ENCODE data around the gene TENM4.

TENM4 gene

GRCh38 chr11:79294845-79295731 lies 145.7 kb downstream of the TENM4 start:
- no peaks in the 10 kb centered on the region for H3K4me1 ChIP-seq (ENCODE audit: control insufficient read depth, low read length)
- H3K4me2 ChIP-seq (ENCODE audit: low read length) = no peak overlapping the region
- H4K20me1 ChIP-seq (ENCODE audit: control insufficient read depth, insufficient read depth, low read depth, low read length) = no peaks in the 10 kb centered on the region
- no peaks in the 10 kb centered on the region for H3F3A ChIP-seq (ENCODE audit: control insufficient read depth, insufficient read depth)
- no peak overlapping the region for H3K4me3 ChIP-seq (ENCODE audit: low read length)
- no peaks in the 10 kb centered on the region for H3K9me2 ChIP-seq (replicated peaks; ENCODE audit: control insufficient read depth, low read length)
- no peaks in the 10 kb centered on the region for H3K9me3 ChIP-seq (ENCODE audit: control insufficient read depth, insufficient read depth, low read length)
- TF ChIP-seq CTCF (IDR thresholded peaks at IDR 0.05; ENCODE audit: low read depth, low read length, poor library complexity, severe bottlenecking) (no peak), EZH2phosphoT487 (IDR thresholded peaks at IDR 0.05; ENCODE audit: borderline replicate concordance, low read length) (no peak)
- H3K79me2 ChIP-seq (ENCODE audit: control insufficient read depth, low read length) = no peaks in the 10 kb centered on the region
- no peaks in the 10 kb centered on the region for H3K36me3 ChIP-seq (ENCODE audit: control insufficient read depth, low read length)
- H3K27me3 ChIP-seq (ENCODE audit: control insufficient read depth, low read length) = no peaks in the 10 kb centered on the region
- no peak overlapping the region for H3K27ac ChIP-seq (ENCODE audit: low read depth, low read length)

- H3K9me3 ChIP-seq (ENCODE audit: control insufficient read depth, insufficient read depth, low read length) = no peaks in the 10 kb centered on the region
- H4K20me1 ChIP-seq (ENCODE audit: control insufficient read depth, insufficient read depth, low read depth, low read length) = no peaks in the 10 kb centered on the region
Observed at GRCh38 chr11:79291948-79292347, 148.9 kb downstream of the TENM4 start.

DNA sequence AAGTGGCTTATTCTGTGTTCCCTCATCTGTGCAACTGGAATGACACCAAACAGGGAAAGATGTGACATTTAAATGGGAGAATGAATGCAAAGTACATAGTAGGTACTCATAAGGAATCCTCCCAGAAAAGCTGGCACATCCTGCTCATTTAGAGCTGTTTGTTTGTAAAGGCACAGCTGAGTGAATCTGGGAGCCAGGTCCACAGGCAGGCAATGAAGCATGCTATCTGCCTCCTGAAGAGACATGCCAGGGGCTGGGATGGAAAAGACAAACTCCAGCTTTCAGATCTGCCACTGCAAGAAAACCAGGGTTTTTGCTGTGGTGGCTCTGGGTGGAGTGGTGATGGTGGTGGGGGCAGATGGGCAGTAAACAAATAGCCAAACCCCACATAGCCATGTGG lies 150.1 kb downstream of the TENM4 start:
- Histone ChIP-seq H3K9me2 (replicated peaks; ENCODE audit: control insufficient read depth, low read length) (no peaks in the 10 kb centered on the region), H3K27me3 (ENCODE audit: control insufficient read depth, low read length) (no peaks in the 10 kb centered on the region), H3K27ac (ENCODE audit: low read depth, low read length) (no peak overlapping the region), H4K20me1 (ENCODE audit: control insufficient read depth, insufficient read depth, low read depth, low read length) (no peaks in the 10 kb centered on the region), H3K4me2 (ENCODE audit: low read length) (no peak overlapping the region), H3K79me2 (ENCODE audit: control insufficient read depth, low read length) (no peaks in the 10 kb centered on the region), H3F3A (ENCODE audit: control insufficient read depth, insufficient read depth) (no peaks in the 10 kb centered on the region), H3K4me1 (ENCODE audit: control insufficient read depth, low read length) (no peaks in the 10 kb centered on the region), H3K9me3 (ENCODE audit: control insufficient read depth, insufficient read depth, low read length) (no peaks in the 10 kb centered on the region), H3K4me3 (ENCODE audit: low read length) (no peak overlapping the region), H3K36me3 (ENCODE audit: control insufficient read depth, low read length) (no peaks in the 10 kb centered on the region)
- TF ChIP-seq CTCF (IDR thresholded peaks at IDR 0.05; ENCODE audit: low read depth, low read length, poor library complexity, severe bottlenecking) (no peak), EZH2phosphoT487 (IDR thresholded peaks at IDR 0.05; ENCODE audit: borderline replicate concordance, low read length) (no peak)

More at GRCh38 chr11:79291948-79292347, 148.9 kb downstream of the TENM4 start:
- H3K36me3 ChIP-seq (ENCODE audit: control insufficient read depth, low read length) = no peaks in the 10 kb centered on the region
- no peaks in the 10 kb centered on the region for H3K9me2 ChIP-seq (replicated peaks; ENCODE audit: control insufficient read depth, low read length)
- H3K4me1 ChIP-seq (ENCODE audit: control insufficient read depth, low read length) = no peaks in the 10 kb centered on the region
- no peaks in the 10 kb centered on the region for H3F3A ChIP-seq (ENCODE audit: control insufficient read depth, insufficient read depth)
- H3K27me3 ChIP-seq (ENCODE audit: control insufficient read depth, low read length) = no peaks in the 10 kb centered on the region
- H3K4me2 ChIP-seq (ENCODE audit: low read length) = no peak overlapping the region
- TF ChIP-seq CTCF (IDR thresholded peaks at IDR 0.05; ENCODE audit: low read depth, low read length, poor library complexity, severe bottlenecking) = no peak
- no peak for TF ChIP-seq EZH2phosphoT487 (IDR thresholded peaks at IDR 0.05; ENCODE audit: borderline replicate concordance, low read length)
- H3K4me3 ChIP-seq (ENCODE audit: low read length) = no peak overlapping the region
- H3K79me2 ChIP-seq (ENCODE audit: control insufficient read depth, low read length) = no peaks in the 10 kb centered on the region
- no peak overlapping the region for H3K27ac ChIP-seq (ENCODE audit: low read depth, low read length)

Measured in DOHH2 (cell line).